ENCODE results near the gene FMN1.

Gene FMN1

GRCh38 chr15:33136353-33136752 is 58.2 kb downstream of the FMN1 start:
- no peak for TF ChIP-seq CTCF (IDR thresholded peaks at IDR 0.05)
- no peaks in the 10 kb centered on the region for H3K36me3 ChIP-seq (ENCODE audit: control insufficient read depth, insufficient read depth, low read length)
- H3K79me2 ChIP-seq, result no peaks in the 10 kb centered on the region
- H3K9ac ChIP-seq, result no peak overlapping the region
- peaks cover 5% of the 10 kb centered on the region for H3K4me1 ChIP-seq
- no peak overlapping the region for H2AFZ ChIP-seq
- H3K27ac ChIP-seq, result no peak overlapping the region
- H3K27me3 ChIP-seq (ENCODE audit: control insufficient read depth, insufficient read depth, low read length), result no peaks in the 10 kb centered on the region
- no peak overlapping the region for H3K4me3 ChIP-seq (ENCODE audit: low read depth, low read length)
- H3K9me3 ChIP-seq (ENCODE audit: control insufficient read depth, low read length), result no peaks in the 10 kb centered on the region
- H3K4me2 ChIP-seq (ENCODE audit: low read length), result no peak overlapping the region

- H3K4me2 ChIP-seq (ENCODE audit: low read length), result peak overlapping the region; percentile 55
- peaks cover 5% of the 10 kb centered on the region for H3K4me1 ChIP-seq
- no peak overlapping the region for H3K9ac ChIP-seq
- no peaks in the 10 kb centered on the region for H3K79me2 ChIP-seq
- no peaks in the 10 kb centered on the region for H3K36me3 ChIP-seq (ENCODE audit: control insufficient read depth, insufficient read depth, low read length)
- TF ChIP-seq CTCF (IDR thresholded peaks at IDR 0.05), result no peak
- no peak overlapping the region for H2AFZ ChIP-seq
- no peak overlapping the region for H3K4me3 ChIP-seq (ENCODE audit: low read depth, low read length)
- H3K27me3 ChIP-seq (ENCODE audit: control insufficient read depth, insufficient read depth, low read length), result no peaks in the 10 kb centered on the region
- no peak overlapping the region for H3K27ac ChIP-seq
- H3K9me3 ChIP-seq (ENCODE audit: control insufficient read depth, low read length), result no peaks in the 10 kb centered on the region
Measured at GRCh38 chr15:33135355-33135781, 59.1 kb downstream of the FMN1 start.

GRCh38 chr15:33132722-33133345 is 61.7 kb downstream of the FMN1 start:
- Histone ChIP-seq H3K9me3 (ENCODE audit: control insufficient read depth, low read length) (no peaks in the 10 kb centered on the region), H3K9ac (no peak overlapping the region), H3K27ac (no peak overlapping the region), H3K27me3 (ENCODE audit: control insufficient read depth, insufficient read depth, low read length) (no peaks in the 10 kb centered on the region), H3K4me2 (ENCODE audit: low read length) (no peak overlapping the region), H3K4me1 (peaks cover 5% of the 10 kb centered on the region), H2AFZ (no peak overlapping the region), H3K4me3 (ENCODE audit: low read depth, low read length) (no peak overlapping the region), H3K36me3 (ENCODE audit: control insufficient read depth, insufficient read depth, low read length) (no peaks in the 10 kb centered on the region), H3K79me2 (no peaks in the 10 kb centered on the region)
- TF ChIP-seq CTCF (IDR thresholded peaks at IDR 0.05), result peak; percentile 52

GRCh38 chr15:33132233-33132580 is 62.3 kb downstream of the FMN1 start:
- Histone ChIP-seq H3K36me3 (ENCODE audit: control insufficient read depth, insufficient read depth, low read length) (no peaks in the 10 kb centered on the region), H2AFZ (no peak overlapping the region), H3K9ac (no peak overlapping the region), H3K27ac (no peak overlapping the region), H3K4me3 (ENCODE audit: low read depth, low read length) (no peak overlapping the region), H3K4me1 (peaks cover 5% of the 10 kb centered on the region), H3K27me3 (ENCODE audit: control insufficient read depth, insufficient read depth, low read length) (no peaks in the 10 kb centered on the region), H3K79me2 (no peaks in the 10 kb centered on the region), H3K9me3 (ENCODE audit: control insufficient read depth, low read length) (no peaks in the 10 kb centered on the region), H3K4me2 (ENCODE audit: low read length) (peak overlapping the region; percentile 28)
- TF ChIP-seq CTCF (IDR thresholded peaks at IDR 0.05), result no peak

GRCh38 chr15:33131552-33132232 is 62.8 kb downstream of the FMN1 start:
- Histone ChIP-seq H3K4me1 (peaks cover 5% of the 10 kb centered on the region), H3K4me2 (ENCODE audit: low read length) (peak overlapping the region; percentile 28), H3K79me2 (no peaks in the 10 kb centered on the region), H3K36me3 (ENCODE audit: control insufficient read depth, insufficient read depth, low read length) (no peaks in the 10 kb centered on the region), H3K4me3 (ENCODE audit: low read depth, low read length) (no peak overlapping the region), H3K9me3 (ENCODE audit: control insufficient read depth, low read length) (no peaks in the 10 kb centered on the region), H3K9ac (no peak overlapping the region), H2AFZ (no peak overlapping the region), H3K27me3 (ENCODE audit: control insufficient read depth, insufficient read depth, low read length) (no peaks in the 10 kb centered on the region), H3K27ac (no peak overlapping the region)
- TF ChIP-seq CTCF (IDR thresholded peaks at IDR 0.05), result no peak

Data from parathyroid adenoma (tissue), 2 donors.